ENCODE data around the gene STK16. TPM values are rescaled to one million over a fixed set of nuclear protein-coding genes. Genes with fewer than 3 reads are reported as not detected.

STK16 gene
- total RNA-seq, 4 donors from 2014 or later: 10.9 to 22.9 (median 16.1) TPM

- Histone ChIP-seq H3K27ac (peak overlapping the region; percentile 90), H3K27me3 (no peaks in the 10 kb centered on the region), H3K4me3 (no peak overlapping the region), H3K36me3 (no peaks in the 10 kb centered on the region), H3K9me3 (no peaks in the 10 kb centered on the region), H3K4me1 (peaks cover 30% of the 10 kb centered on the region)
- no peak for DNase-seq (ENCODE audit: low spot score in 2 of 2)
- WGBS: 25% methylated on average over 3 of the region's 6 CpGs
- TF ChIP-seq POLR2A (IDR thresholded peaks at IDR 0.05): no peak
- no peak for TF ChIP-seq EP300 (IDR thresholded peaks at IDR 0.05)
- TF ChIP-seq POLR2AphosphoS5 (IDR thresholded peaks at IDR 0.05): no peak
- no peak for TF ChIP-seq CTCF (IDR thresholded peaks at IDR 0.05)
Measured at GRCh38 chr2:219274361-219274921, 29.2 kb downstream of the STK16 start.

GRCh38 chr2:219277703-219278654 lies 32.7 kb downstream of the STK16 start:
- no peaks in the 10 kb centered on the region for H3K27me3 ChIP-seq
- peaks cover 62% of the 10 kb centered on the region for H3K4me1 ChIP-seq
- no peak overlapping the region for H3K4me3 ChIP-seq
- TF ChIP-seq CTCF (IDR thresholded peaks at IDR 0.05) (peak; percentile 96 to 99), POLR2AphosphoS5 (IDR thresholded peaks at IDR 0.05) (no peak)
- DNase-seq (ENCODE audit: low spot score in 2 of 2): peak; percentile 90 to 91
- peaks cover 23% of the 10 kb centered on the region for H3K36me3 ChIP-seq
- peak overlapping the region; percentile 99 for H3K27ac ChIP-seq
- no peaks in the 10 kb centered on the region for H3K9me3 ChIP-seq
- 27% methylated on average over 15 of the region's 25 CpGs for WGBS

GRCh38 chr2:219278655-219279150 lies 33.4 kb downstream of the STK16 start:
- TF ChIP-seq POLR2AphosphoS5 (IDR thresholded peaks at IDR 0.05) (no peak), EP300 (IDR thresholded peaks at IDR 0.05) (no peak), POLR2A (IDR thresholded peaks at IDR 0.05) (no peak)
- H3K9me3 ChIP-seq: no peaks in the 10 kb centered on the region
- peaks cover 68% of the 10 kb centered on the region for H3K4me1 ChIP-seq
- H3K27ac ChIP-seq: peak overlapping the region; percentile 99
- 12% methylated on average over 9 of the region's 9 CpGs for WGBS
- DNase-seq (ENCODE audit: low spot score in 2 of 2): no peak
- H3K27me3 ChIP-seq: no peaks in the 10 kb centered on the region
- peaks cover 31% of the 10 kb centered on the region for H3K36me3 ChIP-seq
- H3K4me3 ChIP-seq: peak overlapping the region; percentile 93

GRCh38 chr2:219279151-219279915 lies 34.1 kb downstream of the STK16 start, which contains the start of gene DNAJB2:
Gene DNAJB2, plus strand, starts transcription at chr2:219279366. Its CDS starts 468 bp downstream, at chr2:219279834.
- Histone ChIP-seq H3K4me1 (peaks cover 69% of the 10 kb centered on the region), H3K4me3 (peak within 1 kb of the TSS; percentile 93), H3K36me3 (peaks cover 37% of the 10 kb centered on the region), H3K27me3 (no peaks in the 10 kb centered on the region), H3K9me3 (no peaks in the 10 kb centered on the region), H3K27ac (peak within 1 kb of the TSS; percentile 99)
- TF ChIP-seq EP300 (IDR thresholded peaks at IDR 0.05) (peak; percentile 16), CTCF (IDR thresholded peaks at IDR 0.05) (no peak), POLR2A (IDR thresholded peaks at IDR 0.05) (peak; percentile 23 to 89), POLR2AphosphoS5 (IDR thresholded peaks at IDR 0.05) (peak; percentile 31 to 87 (median 63))
- peak; percentile 99 for DNase-seq (ENCODE audit: low spot score in 2 of 2)
- 0% methylated on average over 17 of the region's 65 CpGs for WGBS

- H3K36me3 ChIP-seq: peaks cover 44% of the 10 kb centered on the region
- H3K4me1 ChIP-seq: peaks cover 72% of the 10 kb centered on the region
- H3K9me3 ChIP-seq: no peaks in the 10 kb centered on the region
- WGBS: 41% methylated on average over 12 of the region's 12 CpGs
- TF ChIP-seq POLR2A (IDR thresholded peaks at IDR 0.05) (no peak), CTCF (IDR thresholded peaks at IDR 0.05) (no peak), EP300 (IDR thresholded peaks at IDR 0.05) (no peak), POLR2AphosphoS5 (IDR thresholded peaks at IDR 0.05) (no peak)
- peak overlapping the region; percentile 99 for H3K27ac ChIP-seq
- H3K27me3 ChIP-seq: no peaks in the 10 kb centered on the region
- no peak for DNase-seq (ENCODE audit: low spot score in 2 of 2)
- peak overlapping the region; percentile 93 for H3K4me3 ChIP-seq
Measured at GRCh38 chr2:219279916-219280516, 34.7 kb downstream of the STK16 start.

Measured in suprapubic skin (tissue), 4 donors.